NCI-H2196 treated with DMSO at 0.1 percent for 48 hours (cell line): ENCODE measurements around the gene SLC30A2.

Source experiments
- DNase-seq: peaks from one replicate; lab custom pipeline; 2025; ENCODE audit not compliant: unreplicated experiment; lab: John Stamatoyannopoulos, UW

SLC30A2 gene

DNA sequence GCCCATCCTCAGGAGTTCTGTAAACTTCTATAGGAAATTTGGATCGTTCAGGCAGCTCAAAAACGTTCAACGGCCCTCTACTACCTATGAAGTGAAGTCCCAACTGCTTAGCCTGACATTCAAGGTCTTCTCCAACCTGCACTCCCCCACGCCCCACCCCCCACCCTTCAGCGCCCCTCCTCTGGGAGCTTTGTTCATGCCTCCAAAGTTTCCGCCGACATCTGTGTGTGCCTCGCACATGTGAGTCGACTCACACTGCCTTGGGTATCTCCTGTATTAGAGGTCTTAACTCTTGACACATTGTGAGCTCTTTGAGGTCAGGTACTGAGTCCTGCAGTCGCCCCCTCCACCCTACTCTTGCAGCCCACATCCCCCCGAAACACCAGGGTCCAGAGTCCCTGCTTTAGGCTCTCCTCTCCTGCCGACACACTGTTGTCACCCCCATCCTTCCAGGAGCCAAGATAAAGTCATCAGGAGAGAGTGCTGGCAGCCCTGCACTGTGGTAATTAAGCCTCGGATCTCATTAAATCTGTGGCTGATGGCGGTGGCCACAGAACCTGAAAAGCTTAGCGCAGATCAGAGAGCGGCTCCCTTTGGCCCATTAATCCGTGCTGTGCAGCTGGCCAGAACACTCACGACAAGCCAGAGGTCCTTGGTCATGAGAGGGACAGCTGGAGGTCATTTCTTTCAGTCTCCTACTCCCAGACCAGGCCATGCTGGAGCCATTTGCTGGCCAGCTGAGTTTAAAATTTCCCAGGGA is 46.7 kb downstream of the SLC30A2 start:
- no peak for DNase-seq

DNA sequence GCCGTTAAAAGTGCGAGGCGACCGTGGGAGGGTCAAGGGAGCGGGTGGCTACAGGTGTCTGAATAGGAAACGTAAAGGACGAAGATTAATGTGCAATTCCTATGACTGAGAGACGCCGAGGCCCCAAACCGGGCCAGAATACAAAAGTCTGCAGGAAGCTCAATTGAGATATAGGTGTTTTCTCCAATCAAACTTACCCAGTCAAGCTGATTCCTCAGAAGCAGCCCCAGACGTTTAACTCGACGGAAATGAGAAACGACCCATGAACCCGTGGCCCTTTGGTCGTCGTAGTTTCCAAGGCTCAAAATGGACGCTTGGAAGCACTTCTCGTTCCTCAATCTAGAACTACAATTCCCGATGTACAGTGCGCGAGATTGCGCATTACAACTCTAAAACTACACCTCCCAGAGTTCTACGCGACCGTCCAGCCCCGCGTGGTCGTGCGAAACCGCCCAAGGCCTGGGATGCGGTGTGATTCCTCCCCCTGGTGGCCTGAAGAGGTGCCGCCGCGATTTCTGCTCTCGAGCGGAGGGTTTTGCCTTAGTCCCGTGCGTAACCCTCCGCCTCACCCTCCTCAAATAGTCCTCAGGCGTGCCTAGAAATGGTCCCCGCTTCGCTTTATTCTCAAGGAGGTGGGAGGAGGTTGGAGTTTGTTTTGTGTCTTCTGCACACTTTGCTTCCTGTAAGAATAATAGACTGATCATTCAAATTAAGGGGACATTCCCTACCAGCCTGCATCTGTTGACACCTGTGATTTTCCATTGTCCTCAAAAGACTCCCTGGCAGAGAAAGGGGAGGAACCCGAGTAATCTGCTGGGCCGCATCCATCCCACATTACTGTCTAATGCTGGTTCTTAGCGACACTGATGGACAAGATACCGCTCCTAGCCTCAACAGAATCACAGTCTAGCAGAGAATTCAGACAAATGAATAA is 47.8 kb downstream of the SLC30A2 start, which contains the start of gene PAFAH2:
PAFAH2 (minus strand) TSS at position 236 of the 934 bp plus-strand sequence. CDS start 7,247 bp downstream, outside the sequence.
- peak; percentile 98 for DNase-seq

DNA sequence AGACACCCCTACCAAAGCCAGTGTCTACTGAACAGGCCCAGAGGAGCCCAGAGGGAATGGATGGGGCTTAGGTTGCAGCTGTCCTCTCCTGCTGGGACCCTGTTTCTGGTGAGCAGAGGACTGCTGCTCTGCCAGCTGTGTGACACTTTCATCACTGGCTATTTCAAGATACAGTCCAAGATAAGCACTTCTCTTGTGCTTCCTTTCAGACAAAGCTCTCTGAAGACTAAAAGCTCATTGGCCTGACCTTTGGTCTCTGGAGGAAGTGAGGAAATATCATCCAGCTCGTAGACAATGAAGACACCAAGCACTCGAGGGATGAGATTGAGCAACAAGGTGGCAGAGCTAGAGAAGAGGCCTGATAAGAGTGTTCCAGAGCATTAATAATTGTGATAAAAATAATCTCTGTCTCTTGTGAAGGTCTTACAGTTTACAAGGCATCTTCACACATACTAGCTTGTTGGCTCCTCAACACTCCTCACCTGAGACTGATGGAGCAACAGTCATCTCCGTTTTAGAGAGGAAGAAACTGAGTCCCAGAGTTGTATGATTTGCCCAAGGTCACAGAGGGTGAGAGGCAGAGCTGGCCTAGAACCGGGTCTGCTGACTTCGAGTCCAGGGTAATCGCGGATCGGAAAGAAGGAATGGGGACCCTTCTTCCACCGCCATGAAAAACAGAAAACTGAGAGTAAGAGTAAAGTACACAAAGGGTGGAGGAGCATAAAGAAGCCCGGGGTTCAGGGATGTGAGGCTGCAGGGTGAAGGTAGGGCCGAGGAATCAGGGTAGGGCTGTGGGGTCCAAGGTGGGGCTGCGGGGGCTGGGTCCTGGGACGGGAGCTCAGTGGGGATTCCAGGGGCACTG is 48.7 kb downstream of the SLC30A2 start:
- peak; percentile 28 for DNase-seq

DNA sequence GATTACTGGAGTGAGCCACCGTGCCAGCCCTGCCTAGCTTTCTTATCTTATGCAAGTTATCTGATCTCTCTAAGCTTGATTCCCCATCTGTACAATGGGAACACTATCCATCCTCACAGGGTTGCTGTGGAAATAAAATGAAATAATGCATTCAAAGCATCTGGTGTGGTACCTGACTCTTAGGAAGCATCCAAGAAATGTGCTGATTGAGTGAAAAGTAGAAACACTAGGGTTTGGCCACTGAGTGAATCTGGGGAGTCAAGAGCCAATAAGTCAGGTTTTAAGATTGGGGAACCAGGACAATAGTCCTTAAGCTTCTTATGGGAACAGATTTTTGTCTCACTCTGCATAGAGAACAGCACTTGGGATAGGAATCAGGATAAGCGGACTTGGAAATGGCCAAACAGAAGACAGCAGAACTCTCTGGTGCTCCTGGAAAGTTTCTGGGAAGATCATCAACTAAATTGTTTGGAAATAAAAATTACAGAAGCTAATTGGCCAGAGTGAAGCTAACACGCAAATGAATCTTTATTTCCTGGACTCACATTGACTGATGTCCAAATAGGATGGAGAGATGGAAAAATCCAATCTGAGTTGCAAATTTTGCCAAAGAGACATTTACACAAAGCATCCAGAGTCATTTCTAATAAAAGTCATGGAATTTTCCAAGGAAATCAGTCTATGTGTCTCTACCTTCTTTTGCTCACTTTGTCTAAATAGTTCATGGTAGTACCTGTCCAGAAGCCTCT is 51.3 kb downstream of the SLC30A2 start:
- no peak for DNase-seq

DNA sequence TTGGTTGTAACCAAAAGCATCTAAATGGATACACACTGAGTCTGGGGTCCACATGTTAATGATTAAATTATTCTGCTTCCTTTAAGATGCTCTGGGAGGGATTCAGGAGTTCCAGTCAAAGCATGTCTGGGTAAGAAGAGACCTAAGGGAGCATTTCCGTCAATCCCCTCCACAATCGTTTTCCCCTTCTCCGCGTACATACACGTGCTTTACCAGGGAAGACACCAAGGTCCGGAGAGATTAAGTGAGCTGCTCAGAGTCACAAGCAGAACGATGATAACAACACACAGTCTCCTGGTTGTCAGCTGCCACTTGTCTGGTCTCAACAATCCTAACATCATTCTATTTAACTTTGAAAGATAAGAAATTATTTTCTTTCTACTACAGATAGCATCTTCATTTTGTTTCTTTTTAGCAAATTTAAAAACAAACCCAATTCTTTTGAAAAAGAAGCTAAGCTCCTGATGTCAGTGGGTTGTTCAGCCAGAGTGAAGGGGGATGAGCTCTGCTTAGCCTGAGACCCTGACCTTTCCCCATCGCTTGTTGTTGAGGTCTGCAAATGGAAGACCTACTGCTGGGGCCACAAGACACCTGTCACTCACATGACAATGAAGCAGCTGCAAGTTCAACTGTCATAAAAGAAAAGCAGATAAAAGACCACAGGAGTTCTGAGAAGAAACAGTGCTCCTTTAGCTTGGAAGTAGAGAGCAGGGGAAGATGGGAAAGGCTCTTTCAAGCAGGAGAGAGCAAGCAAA is 52.5 kb downstream of the SLC30A2 start:
- no peak for DNase-seq

DNA sequence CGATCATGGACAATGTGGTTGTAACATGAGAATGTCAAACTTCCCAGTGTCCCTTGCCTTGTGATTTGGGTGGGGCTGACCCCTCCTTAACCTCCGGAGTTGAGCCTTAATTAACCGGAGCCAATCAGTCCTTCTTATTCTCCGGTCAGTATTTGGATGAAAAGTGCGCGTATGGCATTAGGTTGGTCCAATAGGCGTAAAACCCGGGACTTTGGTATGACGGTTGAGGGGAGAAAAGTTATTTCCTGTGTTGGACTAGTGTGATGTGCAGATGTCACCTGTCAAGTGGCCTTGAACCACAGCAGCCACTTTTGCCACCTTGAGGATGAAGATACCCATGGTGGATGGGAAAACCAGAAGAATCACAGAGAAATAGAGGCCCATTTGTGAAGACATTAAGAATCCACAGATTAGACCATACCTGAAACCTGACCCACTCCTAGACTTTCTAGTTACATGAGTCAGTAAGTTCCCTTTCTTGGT is 53.2 kb downstream of the SLC30A2 start:
- no peak for DNase-seq

DNA sequence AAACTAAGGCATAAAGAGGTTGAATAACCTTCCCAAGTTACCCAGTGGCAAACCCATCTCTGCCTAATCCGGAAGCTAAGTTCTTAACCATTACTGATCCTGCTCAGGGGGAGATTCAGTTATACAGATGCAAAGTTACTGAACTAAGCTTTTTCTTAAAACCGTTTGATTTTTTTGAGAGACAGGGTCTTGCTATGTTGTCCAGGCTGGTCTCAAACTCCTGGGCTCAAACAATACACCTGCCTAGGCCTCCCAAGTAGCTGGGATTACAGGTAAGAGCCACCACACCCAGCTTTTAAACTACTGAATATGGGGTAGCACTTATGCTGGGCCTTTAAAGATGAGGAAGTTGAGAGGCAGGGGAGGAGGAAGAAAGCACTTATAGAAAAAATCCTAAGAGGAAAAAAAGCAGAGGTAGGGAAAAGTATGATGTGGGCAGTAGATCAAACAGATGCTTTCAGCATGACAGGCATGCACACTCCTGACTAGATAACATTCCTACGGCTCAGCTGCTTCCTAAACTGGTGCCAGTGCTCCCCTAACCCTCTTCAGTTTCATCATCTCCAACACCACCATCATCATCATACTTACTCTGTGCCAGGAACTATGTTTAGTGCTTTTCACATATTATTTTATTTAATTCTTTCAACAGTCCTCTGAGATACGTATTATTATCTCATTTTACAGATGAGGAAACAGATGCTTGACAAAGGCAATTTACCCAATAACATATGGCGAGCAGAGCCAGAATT is 53.8 kb downstream of the SLC30A2 start:
- no peak for DNase-seq

DNA sequence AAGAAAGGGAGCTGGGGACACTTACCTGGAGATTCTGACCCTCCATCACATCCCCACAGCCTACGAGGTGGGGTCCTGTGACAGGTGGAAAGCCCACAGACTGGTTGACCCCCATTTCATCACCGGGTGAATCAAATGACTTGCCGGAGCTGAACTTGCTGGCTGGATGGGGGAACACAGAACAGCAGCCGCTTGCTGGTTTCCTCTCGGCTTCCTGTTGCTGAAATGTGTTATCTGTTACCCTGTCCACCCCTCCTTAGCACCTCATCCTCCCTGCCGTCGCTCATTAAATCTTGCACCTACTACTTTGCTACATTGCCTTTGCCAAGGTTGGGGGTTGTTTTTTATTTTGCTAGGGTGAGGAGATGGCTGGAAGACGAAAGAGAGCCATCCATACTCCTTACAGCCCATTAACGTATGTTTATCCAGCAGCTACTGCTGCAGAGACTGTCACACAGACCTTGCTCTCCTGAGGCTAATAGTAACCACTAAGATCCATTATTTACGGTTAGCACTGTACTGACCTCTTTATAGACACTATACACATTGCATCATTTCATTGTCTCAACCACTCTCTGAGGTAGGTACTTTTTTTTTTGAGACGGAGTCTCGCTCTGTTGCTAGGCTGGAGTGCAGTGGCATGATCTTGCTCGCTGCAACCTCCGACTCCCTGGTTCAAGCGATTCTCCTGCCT is 55.1 kb downstream of the SLC30A2 start:
- DNase-seq = no peak

DNA sequence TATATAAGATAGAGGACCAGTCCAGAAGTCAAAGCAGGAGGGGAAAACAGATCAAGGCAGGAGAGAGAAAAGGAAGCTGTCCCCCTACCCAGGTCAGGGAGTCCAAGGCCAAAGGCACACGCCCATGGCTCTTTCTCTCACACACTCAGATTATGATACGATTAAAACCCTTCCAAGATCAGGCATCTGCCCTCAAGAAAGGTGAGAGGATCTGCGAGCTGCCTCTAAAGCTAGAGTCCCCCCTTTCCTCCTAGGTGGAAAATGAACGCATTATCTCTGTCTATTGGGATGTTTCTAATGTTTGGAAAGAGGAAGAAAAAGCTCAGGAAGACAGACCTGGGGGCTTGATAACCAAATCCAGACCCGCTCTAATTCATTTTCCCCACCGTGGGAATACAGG is 55.7 kb downstream of the SLC30A2 start:
- DNase-seq = no peak

DNA sequence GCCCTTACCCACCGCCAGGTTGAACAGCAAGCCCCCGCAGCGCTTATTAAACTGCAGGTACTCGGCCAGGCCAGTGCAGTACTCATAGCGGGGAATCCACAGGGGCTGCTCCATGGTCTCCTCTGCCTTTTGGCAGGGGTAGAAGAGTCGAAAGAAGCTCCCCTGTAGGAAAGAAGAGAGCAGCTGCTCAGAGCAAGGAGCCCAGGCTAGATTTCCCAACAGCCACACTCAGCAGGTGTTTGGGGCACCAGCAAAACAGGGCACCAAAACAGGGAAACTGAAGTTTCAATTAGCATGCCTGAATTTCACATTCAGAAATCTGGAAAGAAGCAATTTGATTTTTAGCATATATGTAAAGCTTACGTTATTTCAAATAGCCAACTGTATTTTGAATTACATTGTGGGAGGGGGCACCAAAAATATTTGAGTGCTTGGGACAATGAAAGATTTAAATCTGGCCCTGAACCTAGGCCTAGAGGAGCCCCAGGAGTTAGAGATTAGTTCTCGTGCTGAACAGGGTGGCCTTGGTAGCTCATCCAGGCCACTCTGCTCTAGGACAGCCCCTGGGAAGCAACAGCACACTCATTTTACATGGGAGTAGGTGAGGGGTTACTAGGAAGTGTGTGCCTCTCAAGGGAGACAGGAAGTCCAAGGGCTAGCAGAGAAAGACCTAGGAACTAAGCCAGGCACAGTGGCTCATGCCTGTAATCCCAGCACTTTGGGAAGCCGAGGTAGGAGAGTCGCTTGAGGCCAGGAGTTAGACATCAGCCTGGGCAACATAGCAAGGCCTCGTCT is 56.3 kb downstream of the SLC30A2 start:
- no peak for DNase-seq

DNA sequence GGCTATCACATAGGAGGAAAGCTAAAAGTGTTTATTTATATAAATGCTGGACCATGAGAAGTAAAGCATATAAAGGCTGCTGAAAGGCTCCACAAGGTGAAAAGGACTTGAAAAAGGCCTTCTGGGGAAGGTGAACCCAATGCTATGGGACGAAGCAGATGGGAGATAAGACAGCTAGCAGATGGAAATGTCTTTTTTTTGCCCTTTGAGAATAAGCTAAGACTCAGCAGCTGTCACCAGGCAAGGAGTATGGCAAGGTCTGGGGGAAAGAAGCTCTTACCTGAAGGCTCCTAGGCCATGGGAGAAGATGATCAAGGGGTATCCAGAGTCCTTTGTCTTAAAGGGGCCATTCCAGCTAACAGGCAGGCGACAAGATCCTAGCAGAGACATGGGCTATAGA is 58.0 kb downstream of the SLC30A2 start:
- DNase-seq = no peak
